HepG2 (cell line): ENCODE measurements around the gene RFXANK. TPM values are rescaled to one million over a fixed set of nuclear protein-coding genes. Genes with fewer than 3 reads are reported as not detected.

Experiments
- BCL6 ChIP-seq: IDR thresholded peaks from 2 replicates; pipeline ENCODE4 v1.6.1; 2016; ENCODE audit warnings: missing genetic modification reagents, missing compliant biosample characterization
- ERF ChIP-seq: IDR thresholded peaks from 2 replicates; pipeline ENCODE4 v1.6.1; 2018; ENCODE audit warnings: missing biosample characterization, missing genetic modification reagents
- GATAD2A ChIP-seq: IDR thresholded peaks from 2 replicates; pipeline ENCODE4 v1.6.1; 2016
- HMG20A ChIP-seq: IDR thresholded peaks from 2 replicates; pipeline ENCODE4 v1.6.1; 2016; ENCODE audit warnings: borderline replicate concordance
- MAFK ChIP-seq, 2 experiments: IDR thresholded peaks in 1 of 2; conservative IDR thresholded peaks in 1 of 2; 2 replicates each; pipeline ENCODE4 v1.6.1; 2011; ENCODE audit warnings: improper control_type of control experiment in 2 of 2, low read length in 2 of 2
- MTF2 ChIP-seq: sonication (generic); formaldehyde crosslinking; IDR thresholded peaks from 2 replicates; pipeline ENCODE4 v1.5.0; 2020; ENCODE audit warnings: missing genetic modification reagents, borderline replicate concordance
- REXO4 ChIP-seq: sonication (generic); formaldehyde crosslinking; IDR thresholded peaks from 2 replicates; pipeline ENCODE4 v1.8.0; 2022; ENCODE audit warnings: missing genetic modification reagents, mild to moderate bottlenecking, borderline replicate concordance
- RFX5 ChIP-seq: IDR thresholded peaks from 2 replicates; pipeline ENCODE4 v1.6.1; 2011; ENCODE audit warnings: low read depth, low read length, improper control_type of control experiment
- SMARCC2 ChIP-seq: fragments of 450-650 bp; IDR thresholded peaks from 2 replicates; pipeline ENCODE4 v1.6.1; 2017; ENCODE audit warnings: antibody characterized with exemption, mild to moderate bottlenecking
- SP2 ChIP-seq: sonication (generic); formaldehyde crosslinking; IDR thresholded peaks from 2 replicates; pipeline ENCODE4 v1.5.1; 2020; ENCODE audit warnings: mild to moderate bottlenecking, missing genetic modification reagents
- ZFX ChIP-seq: sonication (generic); formaldehyde crosslinking; IDR thresholded peaks from 2 replicates; pipeline ENCODE4 v1.4.0; 2020; ENCODE audit warnings: mild to moderate bottlenecking, low read depth, missing genetic modification reagents, moderate library complexity
- ZMYM4 ChIP-seq: sonication (generic); formaldehyde crosslinking; IDR thresholded peaks from 2 replicates; pipeline ENCODE4 v1.8.1; 2023; ENCODE audit warnings: mild to moderate bottlenecking, missing genetic modification reagents
- ZNF251 ChIP-seq: sonication (generic); formaldehyde crosslinking; IDR thresholded peaks from 2 replicates; pipeline ENCODE4 v1.9.0; 2021; ENCODE audit warnings: mild to moderate bottlenecking, missing genetic modification reagents
- ZNF337 ChIP-seq: sonication (generic); formaldehyde crosslinking; IDR thresholded peaks from 2 replicates; pipeline ENCODE4 v1.5.1; 2020; ENCODE audit warnings: missing genetic modification reagents, low read depth, mild to moderate bottlenecking, borderline replicate concordance
- ZNF468 ChIP-seq: sonication (generic); formaldehyde crosslinking; IDR thresholded peaks from 2 replicates; pipeline ENCODE4 v1.8.0; 2022; ENCODE audit warnings: mild to moderate bottlenecking, moderate library complexity, missing genetic modification reagents
- ZNF619 ChIP-seq: sonication (generic); formaldehyde crosslinking; IDR thresholded peaks from 2 replicates; pipeline ENCODE4 v1.4.0; 2020; ENCODE audit warnings: mild to moderate bottlenecking, missing genetic modification reagents
- ZSCAN12 ChIP-seq: sonication (generic); formaldehyde crosslinking; IDR thresholded peaks from 2 replicates; pipeline ENCODE4 v1.9.0; 2021; ENCODE audit warnings: mild to moderate bottlenecking, missing genetic modification reagents
- polyA plus RNA-seq, 8 experiments: library from polyadenylated mRNA; depleted of rRNA in 3 of 8; stranded (reverse) in 7 of 8; unstranded in 1 of 8; fragments of >200 nt; fragmentation: Illumina TruSeq in 4 of 8; extraction: Trizol in 4 of 8; gene quantifications; 2 replicates each; pipeline versions ENCODE4 v1.2.1 to v1.2.3, GENCODE V29; 2011 to 2016; ENCODE audit warnings: low read depth in 4 of 8, missing spikeins in 1 of 8, mixed read lengths in 1 of 8; ENCODE audit not compliant: insufficient read depth in 1 of 8
- total RNA-seq, 5 experiments: library from RNA; depleted of rRNA; stranded (reverse); fragments of >200 nt; fragmentation: Illumina TruSeq; extraction: Trizol; gene quantifications; 2 replicates each; pipeline ENCODE4 v1.2.3, GENCODE V29; 2016; ENCODE audit warnings: low read depth in 1 of 5
- TF ChIP-seq, protein P1 (sequence below): IDR thresholded peaks from 2 replicates; pipeline ENCODE4 v1.6.1; 2016; ENCODE audit warnings: low read depth, control low read depth
- TF ChIP-seq, protein P2 (sequence below): sonication (generic); formaldehyde crosslinking; conservative IDR thresholded peaks from 2 replicates; pipeline ENCODE4 v1.8.1; 2023; ENCODE audit warnings: missing genetic modification reagents
- TF ChIP-seq, protein P3 (sequence below): sonication (generic); formaldehyde crosslinking; IDR thresholded peaks from 2 replicates; pipeline ENCODE4 v1.8.1; 2023; ENCODE audit warnings: mild to moderate bottlenecking, moderate library complexity, missing genetic modification reagents
- TF ChIP-seq, protein P4 (sequence below): sonication (generic); formaldehyde crosslinking; IDR thresholded peaks from 2 replicates; pipeline ENCODE4 v1.4.0; 2020; ENCODE audit warnings: missing genetic modification reagents

The RFXANK gene
- total and polyA plus RNA-seq, 2 of the 13 experiments (the other 11 are each of a cell fraction or from before 2014, with no cell fraction given) = 49.9 to 80.7 TPM

DNA sequence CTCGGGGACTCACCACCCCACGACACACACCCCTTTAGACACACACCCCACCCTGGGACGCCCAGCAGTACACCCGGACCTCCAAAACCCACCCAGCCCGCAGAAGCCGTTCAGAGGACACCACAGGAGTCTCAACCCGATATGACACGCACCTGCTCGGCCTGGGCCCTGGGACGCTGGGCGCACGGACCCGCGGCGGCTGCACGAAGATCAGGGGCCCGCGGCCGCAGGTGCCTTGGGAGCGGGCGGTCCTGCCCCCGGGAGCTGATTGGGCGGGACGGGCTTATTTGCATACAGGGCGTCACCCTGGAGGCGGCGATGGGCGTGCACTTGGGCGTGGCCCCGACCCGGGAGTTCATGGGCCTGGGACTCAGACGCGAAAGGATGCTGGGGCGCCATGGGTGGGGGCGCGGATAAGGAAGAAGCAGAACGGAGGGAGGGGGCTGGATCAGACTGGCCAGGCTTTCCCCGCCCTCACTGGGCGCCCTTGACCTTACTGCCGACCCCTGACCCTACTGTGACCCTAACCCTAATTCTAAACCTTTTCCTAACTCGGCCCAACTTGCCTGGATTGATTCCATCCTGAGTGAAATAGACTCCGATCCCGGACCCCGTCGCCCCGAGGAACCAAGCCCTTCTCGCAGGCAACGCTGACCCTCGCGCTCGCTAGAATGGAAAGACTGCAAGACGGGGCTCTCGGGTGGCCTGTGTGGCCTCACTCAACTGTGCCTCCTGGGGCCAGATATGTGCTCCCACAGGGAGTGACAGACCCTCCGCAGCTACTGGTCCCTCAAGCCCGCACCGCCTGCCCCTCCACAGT, 21.8 kb upstream of the RFXANK start, which contains the start of gene MEF2B (continued):
- TF ChIP-seq, protein P1, sequence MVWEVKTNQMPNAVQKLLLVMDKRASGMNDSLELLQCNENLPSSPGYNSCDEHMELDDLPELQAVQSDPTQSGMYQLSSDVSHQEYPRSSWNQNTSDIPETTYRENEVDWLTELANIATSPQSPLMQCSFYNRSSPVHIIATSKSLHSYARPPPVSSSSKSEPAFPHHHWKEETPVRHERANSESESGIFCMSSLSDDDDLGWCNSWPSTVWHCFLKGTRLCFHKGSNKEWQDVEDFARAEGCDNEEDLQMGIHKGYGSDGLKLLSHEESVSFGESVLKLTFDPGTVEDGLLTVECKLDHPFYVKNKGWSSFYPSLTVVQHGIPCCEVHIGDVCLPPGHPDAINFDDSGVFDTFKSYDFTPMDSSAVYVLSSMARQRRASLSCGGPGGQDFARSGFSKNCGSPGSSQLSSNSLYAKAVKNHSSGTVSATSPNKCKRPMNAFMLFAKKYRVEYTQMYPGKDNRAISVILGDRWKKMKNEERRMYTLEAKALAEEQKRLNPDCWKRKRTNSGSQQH (CRISPR knock-in tag) = no peak
- TF ChIP-seq, protein P2, sequence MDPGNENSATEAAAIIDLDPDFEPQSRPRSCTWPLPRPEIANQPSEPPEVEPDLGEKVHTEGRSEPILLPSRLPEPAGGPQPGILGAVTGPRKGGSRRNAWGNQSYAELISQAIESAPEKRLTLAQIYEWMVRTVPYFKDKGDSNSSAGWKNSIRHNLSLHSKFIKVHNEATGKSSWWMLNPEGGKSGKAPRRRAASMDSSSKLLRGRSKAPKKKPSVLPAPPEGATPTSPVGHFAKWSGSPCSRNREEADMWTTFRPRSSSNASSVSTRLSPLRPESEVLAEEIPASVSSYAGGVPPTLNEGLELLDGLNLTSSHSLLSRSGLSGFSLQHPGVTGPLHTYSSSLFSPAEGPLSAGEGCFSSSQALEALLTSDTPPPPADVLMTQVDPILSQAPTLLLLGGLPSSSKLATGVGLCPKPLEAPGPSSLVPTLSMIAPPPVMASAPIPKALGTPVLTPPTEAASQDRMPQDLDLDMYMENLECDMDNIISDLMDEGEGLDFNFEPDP = no peak
- TF ChIP-seq ZNF337 (CRISPR knock-in tag) (no peak), ZNF619 (no peak), MAFK (conservative IDR thresholded peaks at IDR 0.05 in 1 of 2, IDR thresholded peaks at IDR 0.05 in 1 of 2; ENCODE audit: low read length in 2 of 2) (no peak), SMARCC2 (no peak), ZNF468 (CRISPR knock-in tag) (no peak), REXO4 (CRISPR knock-in tag) (no peak), ZSCAN12 (CRISPR knock-in tag) (no peak), HMG20A (CRISPR knock-in tag) (no peak), ZMYM4 (CRISPR knock-in tag) (no peak), MTF2 (no peak), ERF (CRISPR knock-in tag) (0 out of 2 replicates have a peak, but pooled peaks have one; percentile 27), ZNF251 (no peak), GATAD2A (no peak), RFX5 (no peak), ZFX (peak; percentile 67), BCL6 (CRISPR knock-in tag) (no peak), SP2 (CRISPR knock-in tag) (no peak)
- TF ChIP-seq, protein P3, sequence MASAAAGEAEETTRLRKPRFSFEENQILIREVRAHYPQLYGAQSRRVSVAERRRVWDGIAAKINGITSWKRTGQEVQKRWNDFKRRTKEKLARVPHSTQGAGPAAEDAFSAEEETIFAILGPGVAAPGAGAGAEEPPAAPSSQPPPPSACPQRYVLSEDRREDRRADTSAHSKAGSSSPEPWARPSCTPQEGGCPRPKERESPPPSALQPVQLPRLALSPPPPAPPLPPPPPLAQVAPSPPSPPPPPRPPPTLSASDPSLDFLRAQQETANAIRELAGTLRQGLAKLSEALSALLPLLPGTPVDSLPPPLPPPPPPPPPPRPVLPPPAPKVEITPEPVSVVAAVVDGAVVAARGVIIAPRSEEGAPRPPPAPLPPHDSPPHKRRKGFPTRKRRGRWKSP (CRISPR knock-in tag) = 0 out of 2 replicates have a peak, but pooled peaks have one; percentile 21
- TF ChIP-seq, protein P4, sequence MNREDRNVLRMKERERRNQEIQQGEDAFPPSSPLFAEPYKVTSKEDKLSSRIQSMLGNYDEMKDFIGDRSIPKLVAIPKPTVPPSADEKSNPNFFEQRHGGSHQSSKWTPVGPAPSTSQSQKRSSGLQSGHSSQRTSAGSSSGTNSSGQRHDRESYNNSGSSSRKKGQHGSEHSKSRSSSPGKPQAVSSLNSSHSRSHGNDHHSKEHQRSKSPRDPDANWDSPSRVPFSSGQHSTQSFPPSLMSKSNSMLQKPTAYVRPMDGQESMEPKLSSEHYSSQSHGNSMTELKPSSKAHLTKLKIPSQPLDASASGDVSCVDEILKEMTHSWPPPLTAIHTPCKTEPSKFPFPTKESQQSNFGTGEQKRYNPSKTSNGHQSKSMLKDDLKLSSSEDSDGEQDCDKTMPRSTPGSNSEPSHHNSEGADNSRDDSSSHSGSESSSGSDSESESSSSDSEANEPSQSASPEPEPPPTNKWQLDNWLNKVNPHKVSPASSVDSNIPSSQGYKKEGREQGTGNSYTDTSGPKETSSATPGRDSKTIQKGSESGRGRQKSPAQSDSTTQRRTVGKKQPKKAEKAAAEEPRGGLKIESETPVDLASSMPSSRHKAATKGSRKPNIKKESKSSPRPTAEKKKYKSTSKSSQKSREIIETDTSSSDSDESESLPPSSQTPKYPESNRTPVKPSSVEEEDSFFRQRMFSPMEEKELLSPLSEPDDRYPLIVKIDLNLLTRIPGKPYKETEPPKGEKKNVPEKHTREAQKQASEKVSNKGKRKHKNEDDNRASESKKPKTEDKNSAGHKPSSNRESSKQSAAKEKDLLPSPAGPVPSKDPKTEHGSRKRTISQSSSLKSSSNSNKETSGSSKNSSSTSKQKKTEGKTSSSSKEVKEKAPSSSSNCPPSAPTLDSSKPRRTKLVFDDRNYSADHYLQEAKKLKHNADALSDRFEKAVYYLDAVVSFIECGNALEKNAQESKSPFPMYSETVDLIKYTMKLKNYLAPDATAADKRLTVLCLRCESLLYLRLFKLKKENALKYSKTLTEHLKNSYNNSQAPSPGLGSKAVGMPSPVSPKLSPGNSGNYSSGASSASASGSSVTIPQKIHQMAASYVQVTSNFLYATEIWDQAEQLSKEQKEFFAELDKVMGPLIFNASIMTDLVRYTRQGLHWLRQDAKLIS = no peak
